Activated T-helper 2 cell treated with anti-CD3 and anti-CD28 coated beads, Interferon-gamma antibody, Interleukin-2, Interleukin-4, amounts not matched to agents 10 μg/mL and 5 μg/mL and 100 μg/mL, durations not matched to agents 14 hours and 24 hours and 36 hours (primary cell): ENCODE data around the gene SUPT20H. TPM values are rescaled to one million over a fixed set of nuclear protein-coding genes. Genes with fewer than 3 reads are reported as not detected.
A peak's percentile ranks its signal among the peaks of the same experiment; 100 is the strongest.

Source experiments
- DNase-seq: peaks from one replicate; pipeline ENCODE4 v3.0.0; 2021; ENCODE audit warnings: low spot score
- H3K27ac Mint-ChIP-seq: one replicate; pipeline ENCODE4 v1.8.0; 2021; ENCODE audit warnings: mixed read lengths
- H3K27me3 Mint-ChIP-seq: one replicate; pipeline ENCODE4 v1.8.0; 2021; ENCODE audit warnings: low read depth, mixed read lengths
- H3K36me3 Mint-ChIP-seq: one replicate; pipeline ENCODE4 v1.8.0; 2021; ENCODE audit warnings: low read depth, mixed read lengths
- H3K4me1 Mint-ChIP-seq: one replicate; pipeline ENCODE4 v1.8.0; 2021; ENCODE audit warnings: low read depth, mixed read lengths
- H3K4me3 Mint-ChIP-seq: one replicate; pipeline ENCODE4 v1.8.0; 2021; ENCODE audit warnings: low read depth, mild to moderate bottlenecking, moderate library complexity, mixed read lengths
- H3K9me3 Mint-ChIP-seq: one replicate; pipeline ENCODE4 v1.8.0; 2021; ENCODE audit warnings: mixed read lengths
- intact Hi-C: fragments of 100-400 bp; cut with micrococcal nuclease; formaldehyde crosslinking; loops from one replicate; pipeline ENCODE4 v1.15.1; 2023
- total RNA-seq: library from RNA; stranded (reverse); gene quantifications from 2 replicates; pipeline ENCODE4 v1.2.3, GENCODE V29; 2022

Gene SUPT20H
- total RNA-seq, 1 donor from 2014 or later, result 75.8 TPM

- DNase-seq, result no peak
- Mint-ChIP-seq H3K27ac (no peak overlapping the region), H3K4me1 (peaks cover 5% of the 10 kb centered on the region), H3K36me3 (peaks cover 54% of the 10 kb centered on the region), H3K27me3 (no peaks in the 10 kb centered on the region), H3K4me3 (no peak overlapping the region), H3K9me3 (peaks cover 5% of the 10 kb centered on the region)
- intact Hi-C loops, result loop anchor here (2.0 to 5.0 kb wide), 2 partner anchors 121 to 562 kb away; no protein-coding TSS in a partner anchor
These were observed 80.0 kb downstream of the SUPT20H start for GRCh38 chr13:36979361-36980050.

GRCh38 chr13:36975172-36975571 lies 84.3 kb downstream of the SUPT20H start:
- DNase-seq, result no peak
- Mint-ChIP-seq H3K9me3 (peaks cover 12% of the 10 kb centered on the region), H3K27me3 (no peaks in the 10 kb centered on the region), H3K4me1 (peaks cover 2% of the 10 kb centered on the region), H3K27ac (no peak overlapping the region), H3K36me3 (peaks cover 58% of the 10 kb centered on the region), H3K4me3 (no peak overlapping the region)
- intact Hi-C loops, result no loop called here

GRCh38 chr13:36973621-36974295 lies 85.7 kb downstream of the SUPT20H start:
- Mint-ChIP-seq H3K36me3 (peaks cover 56% of the 10 kb centered on the region), H3K4me3 (no peak overlapping the region), H3K9me3 (peaks cover 12% of the 10 kb centered on the region), H3K4me1 (peaks cover 2% of the 10 kb centered on the region), H3K27me3 (no peaks in the 10 kb centered on the region), H3K27ac (no peak overlapping the region)
- intact Hi-C loops, result no loop called here
- no peak for DNase-seq

GRCh38 chr13:36973009-36973408 lies 86.5 kb downstream of the SUPT20H start:
- no peak overlapping the region for H3K27ac Mint-ChIP-seq
- peaks cover 62% of the 10 kb centered on the region for H3K36me3 Mint-ChIP-seq

GRCh38 chr13:36966404-36966803 lies 93.1 kb downstream of the SUPT20H start:
- Mint-ChIP-seq H3K36me3 (peaks cover 58% of the 10 kb centered on the region), H3K27ac (no peak overlapping the region), H3K27me3 (no peaks in the 10 kb centered on the region), H3K9me3 (no peaks in the 10 kb centered on the region), H3K4me3 (no peak overlapping the region), H3K4me1 (peaks cover 4% of the 10 kb centered on the region)
- intact Hi-C loops, result no loop called here
- DNase-seq, result no peak

More at GRCh38 chr13:36973009-36973408, 86.5 kb downstream of the SUPT20H start:
- Mint-ChIP-seq H3K9me3 (peaks cover 12% of the 10 kb centered on the region), H3K27me3 (no peaks in the 10 kb centered on the region), H3K4me1 (peaks cover 2% of the 10 kb centered on the region), H3K4me3 (no peak overlapping the region)
- intact Hi-C loops, result no loop called here
- DNase-seq, result no peak

- DNase-seq, result no peak
- no peak overlapping the region for H3K4me3 Mint-ChIP-seq
- peaks cover 4% of the 10 kb centered on the region for H3K4me1 Mint-ChIP-seq
- no peaks in the 10 kb centered on the region for H3K27me3 Mint-ChIP-seq
- peak overlapping the region; percentile 51 for H3K27ac Mint-ChIP-seq
- intact Hi-C loops, result no loop called here
- peaks cover 58% of the 10 kb centered on the region for H3K36me3 Mint-ChIP-seq
- H3K9me3 Mint-ChIP-seq, result no peaks in the 10 kb centered on the region
These were observed 93.7 kb downstream of the SUPT20H start for GRCh38 chr13:36965767-36966166.

GRCh38 chr13:36959456-36960116 lies 99.9 kb downstream of the SUPT20H start:
- H3K4me1 Mint-ChIP-seq, result peaks cover 2% of the 10 kb centered on the region
- no peaks in the 10 kb centered on the region for H3K9me3 Mint-ChIP-seq
- intact Hi-C loops, result no loop called here
- peaks cover 55% of the 10 kb centered on the region for H3K36me3 Mint-ChIP-seq
- H3K4me3 Mint-ChIP-seq, result no peak overlapping the region
- DNase-seq, result no peak
- H3K27me3 Mint-ChIP-seq, result no peaks in the 10 kb centered on the region
- no peak overlapping the region for H3K27ac Mint-ChIP-seq

Other genes with a start within 250 kb of the SUPT20H start
- 10.6 and 13.5 TPM in 2 replicates for gene RFXAP, start 240.5 kb downstream of the SUPT20H start, total RNA-seq
- gene SMAD9, start 139.4 kb downstream of the SUPT20H start, total RNA-seq, result not detected in 2 replicates
- gene ALG5, start 60.3 kb downstream of the SUPT20H start, total RNA-seq, result 45.6 and 49.8 TPM in 2 replicates
- gene EXOSC8, start 58.9 kb downstream of the SUPT20H start, total RNA-seq, result 117 and 126 TPM in 2 replicates
- gene CSNK1A1L, start 46.0 kb upstream of the SUPT20H start, total RNA-seq, result not detected in 2 replicates